Mucosa of stomach (tissue), 1 donor: Measurements from ENCODE around the gene XRCC5.
"Not testable (repeated sequence)": the region's sequence is repeated elsewhere in the genome, so short reads cannot be mapped to it uniquely, and the experiment has no call there.

ENCODE experiments used
- H3K27me3 ChIP-seq: one replicate; pipeline ENCODE4 v1.7.0; 2013; ENCODE audit warnings: mild to moderate bottlenecking, low read length; ENCODE audit not compliant: control insufficient read depth, insufficient read depth
- H3K36me3 ChIP-seq: one replicate; pipeline ENCODE4 v1.7.0; 2013; ENCODE audit warnings: low read length; ENCODE audit not compliant: control insufficient read depth, insufficient read depth
- H3K4me1 ChIP-seq: one replicate; pipeline ENCODE4 v1.7.0; 2013; ENCODE audit warnings: mild to moderate bottlenecking, low read length; ENCODE audit not compliant: control insufficient read depth, insufficient read depth
- H3K4me3 ChIP-seq: one replicate; pipeline ENCODE4 v1.7.0; 2013; ENCODE audit warnings: low read length
- H3K9ac ChIP-seq: one replicate; pipeline ENCODE4 v1.7.0; 2013; ENCODE audit warnings: mild to moderate bottlenecking, low read length, moderate library complexity
- H3K9me3 ChIP-seq: one replicate; pipeline ENCODE4 v1.7.0; 2013; ENCODE audit warnings: mild to moderate bottlenecking, low read length, moderate library complexity; ENCODE audit not compliant: control insufficient read depth
- donor health status: Pancreatic carcinoma.

Gene XRCC5

DNA sequence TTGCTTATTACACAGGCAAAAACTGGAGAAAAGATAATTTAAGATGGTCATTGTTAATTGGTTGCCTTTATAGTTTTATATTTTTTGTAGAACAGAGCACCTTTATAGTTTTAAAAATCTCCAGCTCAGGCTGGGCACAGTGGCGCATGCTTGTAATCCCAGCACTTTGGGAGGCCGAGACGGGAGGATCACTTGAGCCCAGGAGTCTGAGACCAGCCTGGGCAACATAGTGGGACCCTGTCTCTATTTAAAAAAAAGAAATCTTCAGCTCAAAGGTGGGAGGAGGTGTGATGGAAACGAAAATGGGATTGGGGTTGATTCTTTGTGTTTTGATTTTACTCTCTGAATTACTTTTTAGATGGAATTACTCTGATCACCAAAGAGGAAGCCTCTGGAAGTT, 85.4 kb downstream of the XRCC5 start:
- no peaks in the 10 kb centered on the region for H3K27me3 ChIP-seq
- H3K36me3 ChIP-seq = no peaks in the 10 kb centered on the region

DNA sequence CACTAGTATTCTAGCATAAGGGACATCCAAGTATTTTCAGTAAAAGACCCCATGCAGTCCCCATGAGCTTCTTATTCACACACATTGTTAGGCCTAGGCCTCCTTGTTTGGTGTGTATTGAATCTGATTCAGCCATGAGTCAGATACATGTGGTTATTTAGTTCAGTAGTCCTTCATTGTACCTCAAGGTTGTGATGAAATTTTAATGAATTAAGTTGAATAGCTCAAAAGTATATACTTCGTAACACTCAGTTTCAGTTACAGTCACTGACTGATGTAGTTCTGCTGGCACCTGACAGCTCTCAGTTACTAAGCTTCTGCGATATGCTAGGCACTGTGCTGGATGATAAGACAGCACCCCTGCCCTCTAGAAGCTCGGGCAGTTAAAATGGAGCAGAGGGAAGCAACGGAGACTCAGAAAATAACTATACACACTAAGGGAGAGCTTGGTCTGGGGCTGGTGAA, 86.4 kb downstream of the XRCC5 start:
- H3K27me3 ChIP-seq = no peaks in the 10 kb centered on the region
- no peaks in the 10 kb centered on the region for H3K36me3 ChIP-seq
- H3K4me1 ChIP-seq = no peaks in the 10 kb centered on the region
- no peak overlapping the region for H3K9ac ChIP-seq
- no peaks in the 10 kb centered on the region for H3K9me3 ChIP-seq
- H3K4me3 ChIP-seq = no peak overlapping the region

More for the DNA sequence above, 85.4 kb downstream of the XRCC5 start:
- Histone ChIP-seq H3K9ac (no peak overlapping the region), H3K9me3 (no peaks in the 10 kb centered on the region), H3K4me1 (no peaks in the 10 kb centered on the region), H3K4me3 (no peak overlapping the region)

DNA sequence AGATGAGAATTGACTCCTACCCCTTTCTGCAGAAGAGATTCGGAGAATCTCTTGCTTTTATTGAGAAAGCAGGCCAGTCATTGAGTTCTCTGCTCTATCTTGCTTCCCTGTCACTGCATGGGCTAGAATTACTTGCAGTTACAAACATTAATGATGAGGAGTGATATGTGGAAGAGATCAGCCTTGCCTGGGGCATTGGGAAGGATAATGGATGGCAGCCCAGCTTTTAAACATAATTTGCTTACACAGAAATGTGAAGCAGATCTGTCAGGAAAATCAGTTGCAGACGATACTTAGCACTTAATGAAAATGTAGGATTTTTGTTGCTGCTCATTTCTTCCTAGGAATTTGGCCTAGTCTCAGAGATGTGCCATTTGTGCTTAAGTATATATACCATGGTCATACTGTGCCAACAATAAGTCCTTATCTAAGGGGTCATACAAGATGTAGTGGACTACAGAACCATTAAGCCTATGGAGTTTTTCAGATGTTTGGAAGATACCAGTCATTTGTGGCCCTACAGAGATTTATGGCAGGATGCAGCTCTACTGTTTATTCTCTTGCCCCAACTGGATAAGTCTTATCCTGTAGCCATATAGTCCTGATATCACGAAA, 92.7 kb downstream of the XRCC5 start:
- Histone ChIP-seq H3K9ac (no peak overlapping the region), H3K4me3 (no peak overlapping the region), H3K4me1 (no peaks in the 10 kb centered on the region), H3K36me3 (peaks cover 5% of the 10 kb centered on the region), H3K27me3 (no peaks in the 10 kb centered on the region), H3K9me3 (no peaks in the 10 kb centered on the region)

DNA sequence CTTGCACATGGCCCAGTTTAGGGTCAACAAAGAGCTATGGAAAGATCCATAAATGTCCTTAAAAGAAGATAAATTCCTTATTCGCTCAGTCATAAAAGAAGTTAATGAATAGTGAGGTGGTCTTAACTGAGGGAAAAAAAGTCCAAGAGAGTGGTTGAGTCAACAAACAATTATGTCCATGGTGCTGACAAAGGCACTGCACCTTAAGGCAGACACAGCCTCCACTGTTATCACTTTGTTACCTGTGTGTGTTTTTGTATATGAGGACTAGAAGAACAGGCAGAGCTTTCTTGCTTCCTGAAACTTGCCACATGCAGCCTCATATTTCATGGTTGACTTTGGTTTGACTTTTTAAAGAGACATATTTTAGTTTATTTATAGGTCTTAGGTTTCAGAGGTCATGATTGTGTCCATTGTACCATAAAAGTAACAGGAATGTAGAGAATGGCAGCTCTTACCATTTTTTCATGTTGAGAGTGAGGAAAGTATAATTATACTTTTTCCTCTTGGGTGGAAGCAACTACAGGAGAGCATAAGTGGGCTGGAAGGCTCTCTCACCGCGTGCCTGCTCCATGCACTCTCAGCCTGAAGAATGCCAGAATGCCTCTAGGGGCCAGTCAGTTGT, 93.6 kb downstream of the XRCC5 start:
- no peak overlapping the region for H3K9ac ChIP-seq
- peaks cover 5% of the 10 kb centered on the region for H3K36me3 ChIP-seq
- H3K9me3 ChIP-seq = no peaks in the 10 kb centered on the region
- no peaks in the 10 kb centered on the region for H3K27me3 ChIP-seq
- H3K4me3 ChIP-seq = no peak overlapping the region
- no peaks in the 10 kb centered on the region for H3K4me1 ChIP-seq

- Histone ChIP-seq H3K27me3 (no peaks in the 10 kb centered on the region), H3K9me3 (no peaks in the 10 kb centered on the region), H3K36me3 (peaks cover 5% of the 10 kb centered on the region), H3K4me1 (no peaks in the 10 kb centered on the region), H3K9ac (no peak overlapping the region), H3K4me3 (no peak overlapping the region)
Observed at GRCh38 chr2:216205486-216205885, 96.3 kb downstream of the XRCC5 start.

DNA sequence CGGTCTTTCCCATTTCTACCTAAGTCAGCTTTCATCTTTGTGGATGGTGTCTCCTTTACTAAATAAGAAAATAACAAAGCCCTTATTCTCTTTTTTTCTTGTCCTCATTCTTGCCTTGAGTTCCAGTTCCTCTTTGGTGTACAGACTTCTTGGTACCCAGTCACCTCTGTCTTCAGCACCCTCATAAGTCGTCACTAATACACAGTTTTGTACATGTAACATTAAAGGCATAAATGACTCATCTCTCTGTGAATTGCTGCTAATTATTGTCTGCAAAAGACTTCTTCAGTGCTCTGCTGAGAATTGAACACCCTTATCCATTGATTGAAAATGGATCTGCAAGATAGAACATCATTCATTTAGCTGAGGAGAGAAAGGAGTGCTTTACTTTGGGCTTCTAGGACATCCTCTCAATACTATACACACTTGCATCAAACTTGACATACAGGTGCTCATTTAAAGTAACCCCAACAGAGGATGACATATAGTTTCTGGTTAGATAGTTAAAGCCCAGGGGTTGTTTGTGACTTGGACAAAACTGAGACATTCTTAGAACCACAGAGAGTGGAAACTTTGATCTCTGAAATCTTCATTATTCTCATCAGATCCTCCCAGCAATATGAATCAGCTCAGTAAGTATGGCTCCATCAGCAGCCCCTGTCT, 97.0 kb downstream of the XRCC5 start:
- Histone ChIP-seq H3K9me3 (no peaks in the 10 kb centered on the region), H3K9ac (no peak overlapping the region), H3K4me1 (no peaks in the 10 kb centered on the region), H3K36me3 (peaks cover 5% of the 10 kb centered on the region), H3K4me3 (no peak overlapping the region), H3K27me3 (no peaks in the 10 kb centered on the region)

GRCh38 chr2:216206821-216207220, 97.7 kb downstream of the XRCC5 start:
- peaks cover 5% of the 10 kb centered on the region for H3K36me3 ChIP-seq

GRCh38 chr2:216208661-216209060, 99.5 kb downstream of the XRCC5 start:
- not testable (repeated sequence) for H3K9ac ChIP-seq, H3K36me3 ChIP-seq, H3K27me3 ChIP-seq, H3K4me1 ChIP-seq, H3K9me3 ChIP-seq, H3K4me3 ChIP-seq

More at GRCh38 chr2:216206821-216207220, 97.7 kb downstream of the XRCC5 start:
- no peak overlapping the region for H3K4me3 ChIP-seq
- no peak overlapping the region for H3K9ac ChIP-seq
- no peaks in the 10 kb centered on the region for H3K27me3 ChIP-seq
- H3K9me3 ChIP-seq = no peaks in the 10 kb centered on the region
- H3K4me1 ChIP-seq = no peaks in the 10 kb centered on the region

GRCh38 chr2:216210701-216211540, 101.8 kb downstream of the XRCC5 start:
- H3K9ac ChIP-seq = no peak overlapping the region
- no peak overlapping the region for H3K4me3 ChIP-seq
- no peaks in the 10 kb centered on the region for H3K9me3 ChIP-seq
- no peaks in the 10 kb centered on the region for H3K27me3 ChIP-seq
- H3K4me1 ChIP-seq = no peaks in the 10 kb centered on the region
- no peaks in the 10 kb centered on the region for H3K36me3 ChIP-seq

DNA sequence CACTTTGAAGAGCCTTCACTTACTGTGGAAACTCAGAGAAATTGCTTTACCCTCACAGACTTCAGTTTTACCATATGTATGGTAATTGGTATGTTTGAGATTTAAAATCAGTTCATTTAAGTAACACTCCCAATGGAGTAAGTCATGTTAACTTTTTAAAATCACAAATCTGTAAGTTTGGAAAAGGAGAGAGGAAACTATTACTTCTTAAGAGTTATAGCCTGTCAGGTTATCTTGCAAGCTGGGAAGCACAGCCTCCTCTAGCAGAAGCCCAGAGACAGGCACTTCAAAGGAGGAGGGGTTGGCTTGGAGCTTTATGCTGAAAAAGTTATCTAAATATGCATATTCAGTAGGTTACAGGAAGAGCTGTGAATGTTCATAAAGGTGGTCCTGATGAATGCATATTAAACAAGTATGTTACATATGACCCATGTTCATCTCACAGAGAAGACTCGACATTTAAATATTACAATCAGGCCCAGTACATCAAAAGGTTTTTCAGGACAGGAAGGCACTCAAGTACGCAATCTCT, 102.5 kb downstream of the XRCC5 start:
- no peaks in the 10 kb centered on the region for H3K27me3 ChIP-seq
- no peaks in the 10 kb centered on the region for H3K4me1 ChIP-seq
- H3K4me3 ChIP-seq = no peak overlapping the region
- H3K36me3 ChIP-seq = no peaks in the 10 kb centered on the region
- no peak overlapping the region for H3K9ac ChIP-seq
- H3K9me3 ChIP-seq = no peaks in the 10 kb centered on the region

DNA sequence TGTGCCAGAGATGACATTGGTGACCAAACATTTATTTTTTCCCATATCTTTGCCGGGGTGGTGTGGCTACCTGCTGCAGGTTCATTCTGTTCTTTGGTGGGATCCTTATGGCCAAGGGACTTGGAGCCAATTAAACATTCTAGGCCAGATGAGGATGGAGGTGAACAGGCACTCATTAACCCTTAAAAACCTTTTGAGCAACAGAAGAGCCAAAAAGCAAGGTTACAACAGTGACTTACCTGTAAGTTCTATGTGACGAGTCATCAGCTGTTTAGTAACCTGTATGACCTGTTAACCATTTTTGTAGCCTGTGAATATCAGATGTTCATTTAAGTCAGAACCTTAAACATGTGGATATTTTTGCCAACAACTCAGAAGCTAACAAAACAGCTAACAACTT, 105.6 kb downstream of the XRCC5 start:
- no peak overlapping the region for H3K9ac ChIP-seq

More for the DNA sequence above, 105.6 kb downstream of the XRCC5 start:
- H3K4me3 ChIP-seq = no peak overlapping the region
- no peaks in the 10 kb centered on the region for H3K36me3 ChIP-seq
- no peaks in the 10 kb centered on the region for H3K27me3 ChIP-seq
- no peaks in the 10 kb centered on the region for H3K4me1 ChIP-seq
- H3K9me3 ChIP-seq = no peaks in the 10 kb centered on the region
